ENCODE measurements around the gene YWHAQ.

GRCh38 chr2:9536504-9536903 lies 94.3 kb downstream of the YWHAQ start:
- no peak for TF ChIP-seq CTCF (IDR thresholded peaks at IDR 0.05 in 4 of 5, conservative IDR thresholded peaks at IDR 0.05 in 1 of 5)
- no peak for TF ChIP-seq POLR2A (IDR thresholded peaks at IDR 0.05)

Measured in gastrocnemius medialis (tissue), 4 donors.